ENCODE data around the gene CLBA1.
"Not testable (repeated sequence)": the region's sequence is repeated elsewhere in the genome, so short reads cannot be mapped to it uniquely, and the experiment has no call there.

The CLBA1 gene
- 6.4 to 8.2 reads per million in 2 donors for total RNA-seq

DNA sequence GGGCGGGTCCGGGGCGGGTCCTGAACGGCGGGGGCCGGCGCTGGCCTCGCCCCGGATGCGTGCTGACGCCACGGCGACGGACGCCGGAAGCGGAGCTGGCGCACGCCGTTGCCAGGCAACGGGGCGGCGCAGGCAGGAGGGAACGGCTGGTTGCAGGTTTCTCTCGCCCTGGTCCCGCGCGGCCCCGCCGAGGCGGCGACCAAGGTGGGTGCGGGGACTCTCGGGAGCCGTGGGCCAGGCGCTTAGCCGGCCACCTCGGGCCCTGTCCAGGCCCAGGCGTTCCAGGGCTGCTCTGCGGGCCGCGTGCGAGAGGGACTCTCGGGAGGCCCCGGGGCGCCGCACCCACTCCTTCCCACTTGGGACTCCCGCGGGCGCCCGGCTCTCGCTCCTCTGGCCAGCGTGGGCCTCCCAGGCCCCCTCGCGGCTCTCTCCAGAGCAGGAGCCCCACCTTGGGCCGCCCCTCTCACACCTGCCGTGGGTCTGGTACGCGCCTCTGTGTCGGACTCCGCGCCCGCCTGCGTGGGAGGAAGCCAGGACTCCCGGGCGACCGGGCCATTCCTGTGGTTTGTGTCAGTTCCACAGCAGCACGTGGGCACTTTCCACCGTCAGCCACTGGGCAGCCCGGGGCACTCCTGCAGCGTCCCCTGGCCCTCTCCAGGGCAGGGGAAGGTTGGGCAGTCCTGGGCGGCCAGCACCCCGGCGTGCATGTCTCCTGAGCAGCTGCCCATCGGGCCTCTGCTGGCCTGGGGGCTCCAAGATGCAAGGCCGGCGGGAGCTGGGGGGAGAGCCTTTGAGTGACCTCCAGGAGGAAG, at the start of gene CLBA1:
TSS of gene CLBA1 (plus strand) at position 114 of the 812 bp plus-strand sequence. CDS start at position 758, 644 bp downstream.
- peak; percentile 90 for DNase-seq

GRCh38 chr14:104935955-104936354, 49.6 kb upstream of the CLBA1 start:
- no peak for DNase-seq

DNA sequence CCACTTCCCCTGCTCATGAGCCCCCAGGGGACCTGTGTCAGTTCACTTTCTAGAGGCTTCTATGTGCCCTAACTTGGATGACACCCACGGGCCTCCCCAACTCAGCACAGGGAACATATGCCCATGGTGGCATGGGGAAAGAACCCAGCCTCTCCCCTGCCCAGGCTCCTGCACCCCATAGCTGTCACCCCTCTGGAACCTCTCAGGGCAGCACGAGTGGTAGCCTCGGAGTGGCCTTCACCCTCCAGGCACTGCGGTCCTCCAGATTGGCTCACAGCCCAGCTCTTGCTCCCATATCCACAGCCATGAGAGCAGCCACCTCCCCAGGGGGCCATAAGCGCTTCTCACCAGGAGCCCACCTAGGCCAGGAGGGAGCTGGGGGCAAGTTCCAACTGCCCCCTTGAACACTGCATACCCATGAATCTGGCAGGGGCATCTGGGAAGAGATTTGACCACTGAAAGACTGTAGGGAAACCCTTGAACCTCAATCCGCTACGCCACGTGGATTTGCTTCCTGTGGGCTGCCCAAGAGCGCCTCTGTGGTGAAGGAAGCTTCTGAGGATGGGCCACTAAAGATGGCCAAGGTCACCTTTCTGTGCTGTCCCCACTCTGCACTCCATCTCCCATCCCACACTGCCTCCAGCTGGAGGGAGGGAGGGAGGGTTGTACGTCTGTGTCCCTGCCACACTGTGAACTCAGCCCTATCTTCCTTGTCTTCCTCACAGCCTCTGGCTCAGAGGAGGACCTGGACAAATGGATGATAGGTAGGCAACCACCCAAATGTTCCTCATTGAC, 49.0 kb upstream of the CLBA1 start:
- DNase-seq, result no peak

DNA sequence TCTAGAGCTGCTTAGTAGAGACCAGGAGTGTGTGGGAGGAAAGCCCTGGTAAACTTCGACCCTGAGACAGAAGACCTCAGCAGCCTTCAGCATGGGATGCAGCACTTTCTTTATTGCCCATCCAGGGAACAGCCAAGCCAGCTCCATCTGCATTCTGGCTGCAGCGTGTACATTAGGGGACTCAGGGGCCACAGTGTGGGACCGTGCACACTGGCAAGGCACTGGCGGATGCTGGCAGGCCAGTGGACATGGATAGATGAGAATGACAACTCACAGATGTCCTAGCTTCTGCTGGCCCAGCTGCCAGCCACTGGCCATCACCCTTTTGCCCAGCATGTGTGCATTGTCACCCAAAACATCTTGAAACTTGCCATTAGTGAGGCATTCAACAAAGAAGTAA, 48.4 kb upstream of the CLBA1 start:
- no peak for DNase-seq

DNA sequence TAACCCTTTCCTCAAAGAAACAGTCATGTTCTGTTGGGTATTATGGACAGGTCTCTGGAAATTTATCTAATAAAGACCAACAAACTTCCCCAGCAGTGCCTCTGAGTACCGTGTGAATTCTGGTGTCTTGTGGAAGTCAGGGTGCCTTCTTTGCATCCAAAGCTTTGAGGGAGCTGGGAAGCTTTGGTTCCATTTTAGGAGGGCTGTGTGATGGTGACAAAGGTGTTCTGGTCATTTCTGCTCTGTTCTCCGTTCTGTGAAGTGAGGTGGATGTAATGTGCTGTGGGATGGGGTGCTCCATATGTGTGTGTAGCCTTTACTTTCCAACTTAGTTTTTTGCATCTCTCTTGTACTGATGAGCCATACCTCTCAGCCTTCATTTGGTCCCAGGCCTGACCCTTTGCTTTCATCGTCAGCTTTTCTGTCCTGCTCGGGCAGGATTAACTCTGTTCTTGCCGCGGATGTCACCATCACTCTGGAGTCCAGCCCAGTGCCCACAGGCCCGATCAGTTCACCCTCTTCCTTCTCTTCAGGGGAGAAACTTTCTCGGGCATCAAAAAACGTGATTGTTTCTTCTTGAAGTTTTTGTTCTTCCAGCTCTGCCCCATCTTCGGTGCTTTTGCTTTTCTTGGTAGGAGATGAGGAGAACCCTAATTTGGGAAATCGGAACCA, 47.8 kb upstream of the CLBA1 start:
- no peak for DNase-seq

DNA sequence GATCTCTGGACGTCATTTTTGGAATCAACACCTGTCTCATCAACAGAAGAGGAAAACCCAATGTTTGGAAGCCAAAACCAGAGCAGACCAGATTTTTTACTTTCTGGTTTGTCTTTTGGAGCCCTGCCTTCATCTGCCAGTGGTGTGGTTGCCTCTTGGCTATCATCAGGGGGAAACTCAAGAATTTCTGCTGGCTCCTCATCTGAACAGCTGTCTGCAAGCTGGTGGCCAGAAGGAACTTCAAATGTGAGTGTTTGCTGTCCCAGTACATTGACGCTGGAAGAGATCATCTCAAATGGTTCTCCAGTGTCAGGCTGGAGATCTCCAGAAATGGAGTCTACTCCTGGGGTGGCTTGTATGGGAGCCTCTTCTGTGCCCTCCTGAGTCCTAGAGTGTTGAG, 47.2 kb upstream of the CLBA1 start:
- no peak for DNase-seq

DNA sequence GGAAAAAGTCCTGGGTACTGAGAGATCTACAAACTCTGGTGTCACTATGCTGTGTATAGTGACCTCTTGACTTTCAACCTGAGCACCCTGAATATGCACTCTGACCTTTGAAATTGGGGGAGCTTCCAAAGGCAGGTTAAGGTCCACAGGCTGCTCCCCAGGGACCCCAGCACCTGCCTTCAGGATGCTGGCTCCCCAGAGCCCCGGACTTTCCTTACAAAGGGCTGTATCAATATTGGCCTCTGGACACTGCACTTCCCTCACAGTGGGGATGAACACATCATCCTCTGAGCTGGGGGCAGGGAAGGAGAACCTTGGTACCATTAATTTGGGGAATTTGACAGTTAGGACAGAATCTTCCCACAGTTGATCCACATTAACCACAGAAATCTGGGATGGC, 46.6 kb upstream of the CLBA1 start:
- DNase-seq, result no peak

- DNase-seq, result no peak
Observed at GRCh38 chr14:104939666-104940410, 45.8 kb upstream of the CLBA1 start.

DNA sequence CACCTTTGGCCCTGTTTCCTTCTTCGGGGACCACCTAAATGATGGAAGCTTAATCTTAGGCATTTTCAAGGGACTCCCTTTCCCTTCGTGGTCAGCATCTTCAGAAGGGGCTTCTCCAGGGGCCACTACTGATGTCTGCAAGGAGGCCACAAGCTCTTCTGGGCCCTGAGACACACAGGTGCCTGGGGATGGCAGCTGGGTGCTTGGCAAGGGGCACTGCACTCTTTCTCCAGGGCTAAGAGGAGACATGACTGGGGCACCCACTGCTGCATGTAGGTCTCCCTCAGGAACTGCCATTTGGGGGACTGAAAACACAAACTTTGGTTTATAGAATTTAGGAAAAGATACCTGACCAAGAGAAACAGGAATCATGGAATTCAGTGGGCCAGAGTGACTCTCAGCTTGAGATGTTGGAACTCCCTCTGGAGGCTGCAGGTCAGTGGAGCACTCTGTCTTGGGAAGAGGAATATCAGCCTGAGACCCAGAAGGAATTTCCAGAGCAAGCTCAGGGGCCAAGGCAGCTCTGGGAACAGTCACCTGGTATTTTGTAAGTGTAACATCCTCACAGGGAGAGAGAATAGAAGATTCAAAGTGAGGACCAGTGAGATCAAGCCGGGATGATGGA, 45.0 kb upstream of the CLBA1 start:
- DNase-seq, result no peak

DNA sequence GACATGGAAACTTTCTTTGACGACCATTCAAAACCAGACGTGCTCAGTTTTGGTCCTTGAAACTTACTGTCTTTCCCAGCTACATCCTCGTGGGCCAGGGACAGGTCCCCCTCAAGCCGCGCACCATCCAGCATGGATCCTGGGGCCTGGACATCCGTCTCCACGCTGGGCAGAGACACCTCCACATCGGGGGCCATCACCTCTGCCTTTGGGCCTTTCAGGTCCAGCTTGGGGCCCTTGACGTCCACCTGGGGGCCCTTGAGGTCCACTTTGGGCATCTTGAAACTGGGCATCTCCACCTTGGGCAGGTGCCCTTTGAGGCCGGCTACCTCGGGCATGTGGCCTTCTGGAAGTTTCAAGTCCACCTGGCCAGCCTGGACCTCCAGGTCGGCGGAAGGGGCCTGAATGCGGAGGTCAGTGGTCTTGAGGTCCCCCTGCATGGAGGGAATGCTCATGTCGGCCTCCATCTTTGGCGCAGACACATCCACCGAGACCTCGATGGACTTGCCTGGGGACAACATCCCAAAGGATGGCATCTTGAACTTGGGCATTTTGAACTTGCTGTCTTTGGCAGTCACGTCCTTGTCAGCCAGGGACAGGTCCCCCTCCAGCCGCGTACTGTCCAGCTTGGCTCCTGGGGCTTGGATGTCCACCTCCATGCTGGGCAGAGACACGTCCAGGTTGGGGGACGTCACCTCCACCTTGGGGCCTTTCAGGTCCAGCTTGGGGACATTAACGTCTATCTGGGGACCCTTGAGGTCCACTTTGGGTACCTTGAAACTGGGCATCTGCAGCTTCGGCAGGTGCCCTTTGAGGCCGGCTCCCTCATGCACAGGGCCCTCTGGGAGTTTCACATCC, 43.9 kb upstream of the CLBA1 start:
- no peak for DNase-seq

DNA sequence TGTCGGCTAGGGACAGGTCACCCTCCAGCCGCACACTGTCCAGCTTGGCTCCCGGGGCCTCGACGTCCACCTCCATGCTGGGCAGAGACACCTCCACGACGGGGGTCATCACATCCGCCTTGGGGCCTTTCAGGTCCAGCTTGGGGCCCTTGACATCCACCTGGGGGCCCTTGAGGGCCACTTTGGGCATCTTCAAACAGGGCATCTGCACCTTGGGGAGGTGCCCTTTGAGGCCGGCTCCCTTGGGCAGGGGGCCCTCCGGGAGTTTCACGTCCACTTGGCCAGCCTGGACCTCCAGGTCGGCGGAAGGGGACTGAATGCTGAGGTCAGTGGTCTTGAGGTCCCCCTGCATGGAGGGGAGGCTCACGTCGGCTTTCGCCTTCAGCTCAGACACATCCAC, 43.0 kb upstream of the CLBA1 start:
- no peak for DNase-seq

DNA sequence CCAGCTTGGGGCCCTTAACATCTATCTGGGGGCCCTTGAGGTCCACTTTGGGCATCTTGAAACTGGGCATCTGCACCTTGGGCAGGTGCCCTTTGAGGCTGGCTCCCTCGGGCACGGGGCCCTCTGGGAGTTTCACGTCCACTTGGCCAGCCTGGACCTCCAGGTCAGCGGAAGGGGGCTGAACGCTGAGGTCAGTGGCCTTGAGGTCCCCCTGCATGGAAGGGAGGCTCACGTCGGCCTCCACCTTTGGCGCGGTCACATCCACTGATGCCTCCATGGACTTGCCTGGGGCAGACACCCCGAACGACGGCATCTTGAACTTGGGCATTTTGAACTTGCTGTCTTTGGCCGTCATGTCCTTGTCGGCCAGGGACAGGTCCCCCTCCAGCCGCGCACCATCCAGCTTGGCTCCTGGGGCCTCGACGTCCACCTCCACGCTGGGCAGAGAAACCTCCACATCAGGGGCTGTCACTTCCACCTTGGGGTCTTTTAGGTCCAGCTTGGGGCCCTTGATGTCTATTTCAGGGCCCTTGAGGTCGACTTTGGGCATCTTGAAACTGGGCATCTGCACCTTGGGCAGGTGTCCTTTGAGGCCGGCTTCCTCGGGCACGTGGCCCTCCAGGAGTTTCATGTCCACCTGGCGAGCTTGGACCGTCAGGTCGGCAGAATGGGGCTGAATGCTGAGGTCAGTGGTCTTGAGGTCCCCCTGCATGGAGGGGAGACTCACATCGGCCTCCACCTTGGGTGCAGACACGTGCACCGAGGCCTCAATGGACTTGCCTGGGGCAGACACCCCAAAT, 42.2 kb upstream of the CLBA1 start:
- not testable (repeated sequence) for DNase-seq

- DNase-seq, result not testable (repeated sequence)
Observed at GRCh38 chr14:104944016-104944308, 41.6 kb upstream of the CLBA1 start.

- not testable (repeated sequence) for DNase-seq
Observed at GRCh38 chr14:104944436-104945205, 41.0 kb upstream of the CLBA1 start.

DNA sequence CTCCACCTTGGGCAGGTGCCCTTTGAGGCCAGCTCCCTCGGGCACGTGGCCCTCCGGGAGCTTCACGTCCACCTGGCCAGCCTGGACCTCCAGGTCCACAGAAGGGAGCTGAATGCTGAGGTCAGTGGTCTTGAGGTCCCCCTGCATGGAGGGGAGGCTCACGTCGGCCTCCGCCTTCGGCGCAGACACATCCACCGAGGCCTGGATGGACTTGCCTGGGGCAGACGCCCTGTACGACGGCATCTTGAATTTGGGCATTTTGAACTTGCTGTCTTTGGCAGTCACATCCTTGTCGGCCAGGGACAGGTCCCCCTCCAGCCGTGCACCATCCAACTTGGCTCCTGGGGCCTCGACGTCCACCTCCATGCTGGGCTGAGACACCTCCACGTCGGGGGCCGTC, 40.3 kb upstream of the CLBA1 start:
- not testable (repeated sequence) for DNase-seq

DNA sequence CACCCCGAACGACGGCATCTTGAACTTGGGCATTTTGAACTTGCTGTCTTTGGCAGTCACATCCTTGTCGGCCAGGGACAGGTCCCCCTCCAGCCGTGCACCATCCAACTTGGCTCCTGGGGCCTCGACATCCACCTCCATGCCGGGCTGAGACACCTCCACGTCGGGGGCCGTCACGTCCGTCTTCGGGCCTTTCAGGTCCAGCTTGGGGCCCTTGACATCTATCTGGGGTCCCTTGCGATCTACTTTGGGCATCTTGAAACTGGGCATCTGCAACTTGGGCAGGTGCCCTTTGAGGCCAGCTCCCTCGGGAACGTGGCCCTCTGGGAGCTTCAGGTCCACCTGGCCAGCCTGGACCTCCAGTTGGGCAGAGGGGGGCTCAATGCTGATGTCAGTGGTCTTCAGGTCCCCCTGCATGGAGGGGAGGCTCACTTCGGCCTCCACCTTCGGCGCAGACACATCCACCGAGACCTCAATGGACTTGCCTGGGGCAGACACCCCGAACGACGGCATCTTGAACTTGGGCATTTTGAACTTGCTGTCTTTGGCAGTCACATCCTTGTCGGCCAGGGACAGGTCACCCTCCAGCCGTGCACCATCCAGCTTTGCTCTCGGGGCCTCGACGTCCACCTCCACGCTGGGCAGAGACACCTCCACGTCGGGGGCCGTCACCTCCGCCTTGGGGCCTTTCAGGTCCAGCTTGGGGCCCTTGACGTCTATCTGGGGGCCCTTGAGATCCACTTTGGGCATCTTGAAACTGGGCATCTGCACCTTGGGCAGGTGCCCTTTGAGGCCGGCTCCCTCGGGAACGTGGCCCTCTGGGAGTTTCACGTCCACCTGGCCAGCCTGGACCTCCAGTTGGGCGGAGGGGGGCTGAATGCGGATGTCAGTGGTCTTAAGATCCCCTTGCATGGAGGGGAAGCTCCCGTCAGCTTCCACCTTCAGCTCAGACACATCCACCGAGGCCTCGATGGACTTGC, 39.3 kb upstream of the CLBA1 start:
- not testable (repeated sequence) for DNase-seq

- not testable (repeated sequence) for DNase-seq
Observed at GRCh38 chr14:104947201-104947600, 38.4 kb upstream of the CLBA1 start.

Measured in activated gamma-delta T cell (primary cell).